AG04449 (cell line): Measurements from ENCODE around the gene ABCC3.
"Not testable (repeated sequence)": the region's sequence is repeated elsewhere in the genome, so short reads cannot be mapped to it uniquely, and the experiment has no call there.

Source experiments
- CTCF ChIA-PET: fragments of 350-600 bp; formaldehyde crosslinking; extraction: SDS; loops from one replicate; lab custom pipeline; 2021; ENCODE audit warnings: antibody characterized with exemption; lab: Yijun Ruan, JAX
- POLR2A ChIA-PET: fragments of 400-600, 350-600 bp; formaldehyde crosslinking; extraction: SDS; loops from one replicate; lab custom pipeline; 2020; ENCODE audit warnings: antibody characterized with exemption, inconsistent platforms; lab: Yijun Ruan, JAX
- DNase-seq: peaks from one replicate; pipeline ENCODE4 v3.0.0-alpha.2; 2010; ENCODE audit warnings: low read depth, low spot score
- H3K4me3 ChIP-seq: 2 replicates; pipeline ENCODE4 v1.5.1; 2011; ENCODE audit warnings: low read depth, mild to moderate bottlenecking, control low read depth, low read length
- CTCF ChIP-seq: IDR thresholded peaks from one replicate; pipeline ENCODE4 v1.5.1; 2011; ENCODE audit warnings: mild to moderate bottlenecking, moderate library complexity, low read length, control low read depth, inconsistent platforms; ENCODE audit not compliant: insufficient read depth; ENCODE audit errors: missing control alignments

ABCC3 gene

GRCh38 chr17:50699410-50699809 lies 64.7 kb downstream of the ABCC3 start:
- no peak for DNase-seq
- TF ChIP-seq CTCF = no peak
- CTCF ChIA-PET = interaction anchor here (1.3 to 2.3 kb wide), 2 partner anchors 68 to 148 kb away, joined by 6 to 10 read pairs; no protein-coding TSS in a partner anchor
- no peak overlapping the region for H3K4me3 ChIP-seq
- POLR2A ChIA-PET = no interaction called here

DNA sequence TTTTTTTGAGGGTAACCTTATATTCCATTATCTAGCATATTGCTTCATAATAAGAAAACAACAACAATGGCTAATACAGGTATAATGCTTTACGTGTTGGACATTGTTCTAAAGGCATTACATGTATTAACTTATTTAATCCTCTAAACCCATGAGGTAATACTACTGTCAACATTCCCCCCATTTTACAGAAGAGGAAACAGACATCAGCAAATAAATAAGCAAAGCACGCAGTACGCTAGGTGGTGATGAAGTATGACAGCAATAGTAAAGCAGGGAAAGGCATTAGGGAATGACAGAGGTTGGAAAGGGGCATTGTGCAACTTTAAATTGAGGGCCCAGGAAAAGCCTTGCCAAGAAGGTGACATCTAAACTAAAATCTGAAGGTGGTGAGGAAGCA lies 68.5 kb downstream of the ABCC3 start:
- ChIA-PET CTCF (interaction anchor here (1.0 to 6.0 kb wide), 4 partner anchors 8 to 156 kb away, joined by 3 to 82 read pairs (median 7); partner anchors contain the start of gene SPATA20), POLR2A (no interaction called here)
- DNase-seq = no peak
- no peak for TF ChIP-seq CTCF
- H3K4me3 ChIP-seq = no peak overlapping the region

- POLR2A ChIA-PET = interaction anchor here (0.8 to 2.7 kb wide), 6 partner anchors 12 to 158 kb away, joined by 3 to 13 read pairs (median 4); partner anchors contain the start of gene LUC7L3
- DNase-seq = peak; percentile 70
- peak within 1 kb of the TSS; percentile 88 for H3K4me3 ChIP-seq
- CTCF ChIA-PET = interaction anchor here (0.6 to 6.0 kb wide), 4 partner anchors 12 to 157 kb away, joined by 3 to 82 read pairs (median 14); no protein-coding TSS in a partner anchor
- no peak for TF ChIP-seq CTCF
Measured at GRCh38 chr17:50707289-50708049, 72.8 kb downstream of the ABCC3 start, which contains the start of gene ANKRD40. TSS of gene ANKRD40 (minus strand) at chr17:50707914. CDS start at chr17:50707654, 260 bp downstream.

DNA sequence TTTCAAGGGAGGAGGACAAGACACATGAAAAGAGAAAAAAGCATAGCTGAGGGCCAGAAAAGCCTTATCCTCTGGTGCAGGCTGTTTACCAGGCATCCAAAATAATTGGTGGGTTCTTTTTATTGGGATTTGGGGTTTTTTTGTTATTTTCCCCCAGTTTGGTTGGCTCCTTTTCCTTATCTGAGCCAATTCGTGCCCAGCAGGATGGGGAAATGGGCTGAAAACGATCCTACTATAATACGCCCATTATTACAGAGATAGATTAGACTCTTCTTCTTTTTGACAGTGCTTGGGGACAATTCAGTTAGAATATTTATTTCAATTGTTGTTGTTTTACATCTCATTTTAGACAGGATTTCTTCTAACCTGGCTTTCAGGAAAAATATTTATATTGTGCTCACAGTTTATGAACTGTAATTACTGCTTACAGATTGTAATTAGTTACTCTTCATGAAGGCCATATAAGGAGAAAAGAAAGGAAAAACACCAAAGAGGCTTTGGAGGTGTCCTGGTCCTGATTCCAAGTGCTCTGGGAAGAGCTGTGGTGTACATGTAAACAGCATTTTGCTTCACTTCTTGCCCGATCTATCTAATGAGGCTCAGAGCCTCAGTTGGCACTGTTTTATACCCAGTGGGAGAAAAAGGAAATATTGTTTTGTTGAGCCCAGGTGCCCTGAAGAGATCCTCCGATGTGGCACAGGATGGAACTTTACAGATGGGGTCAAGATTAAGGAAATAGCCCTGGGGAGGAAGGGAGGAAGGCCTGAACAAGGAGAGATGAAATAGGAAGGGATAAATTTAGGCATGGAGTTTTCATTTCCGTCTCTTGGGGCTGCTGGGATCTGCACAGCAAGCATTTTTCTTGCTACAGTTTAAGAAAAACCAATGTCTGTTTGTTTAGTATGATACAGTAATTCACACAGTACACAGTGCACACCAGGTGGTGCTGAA lies 73.6 kb downstream of the ABCC3 start:
- POLR2A ChIA-PET = interaction anchor here (0.8 to 2.7 kb wide), 5 partner anchors 11 to 159 kb away, joined by 3 to 13 read pairs (median 3); partner anchors contain the start of gene LUC7L3
- CTCF ChIA-PET = interaction anchor here (1.0 to 6.0 kb wide), 4 partner anchors 13 to 204 kb away, joined by 3 to 82 read pairs (median 3); no protein-coding TSS in a partner anchor
- TF ChIP-seq CTCF = no peak
- H3K4me3 ChIP-seq = peak overlapping the region; percentile 88
- no peak for DNase-seq

GRCh38 chr17:50709053-50709452 lies 74.4 kb downstream of the ABCC3 start:
- DNase-seq, H3K4me3 ChIP-seq: not testable (repeated sequence)
- ChIA-PET POLR2A (interaction anchor here (1.2 to 2.7 kb wide), 2 partner anchors 10 to 54 kb away, joined by 4 to 13 read pairs; partner anchors contain the start of gene LUC7L3), CTCF (interaction anchor here (1.0 to 6.0 kb wide), 4 partner anchors 14 to 205 kb away, joined by 3 to 82 read pairs (median 3); no protein-coding TSS in a partner anchor)

DNA sequence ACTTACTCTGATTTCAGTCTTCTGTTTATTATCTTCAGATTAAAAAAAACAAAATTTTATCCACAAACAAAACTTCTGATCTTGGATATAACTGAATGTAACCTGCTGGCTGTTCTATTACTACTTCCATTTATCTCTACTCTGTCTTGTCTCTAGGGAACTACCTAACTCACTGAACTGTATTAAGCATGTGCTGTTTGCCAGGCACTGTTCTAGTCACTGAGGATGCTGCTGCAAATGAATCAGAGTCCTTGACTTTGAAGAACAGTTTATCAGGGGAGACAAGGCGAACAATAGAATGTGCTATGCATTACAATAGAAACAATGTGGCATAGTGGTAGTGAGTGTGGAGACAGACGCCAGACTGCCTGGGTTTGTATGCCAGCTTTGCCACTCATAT lies 75.3 kb downstream of the ABCC3 start:
- TF ChIP-seq CTCF = no peak
- no peak for DNase-seq
- ChIA-PET CTCF (no interaction called here), POLR2A (no interaction called here)
- H3K4me3 ChIP-seq = no peak overlapping the region
